ENCODE data around the gene ZDHHC14. TPM values are rescaled to one million over a fixed set of nuclear protein-coding genes. Genes with fewer than 3 reads are reported as not detected.

The ZDHHC14 gene
- total RNA-seq, 2 experiments from 2014 or later, result 7.9 to 32.7 TPM

DNA sequence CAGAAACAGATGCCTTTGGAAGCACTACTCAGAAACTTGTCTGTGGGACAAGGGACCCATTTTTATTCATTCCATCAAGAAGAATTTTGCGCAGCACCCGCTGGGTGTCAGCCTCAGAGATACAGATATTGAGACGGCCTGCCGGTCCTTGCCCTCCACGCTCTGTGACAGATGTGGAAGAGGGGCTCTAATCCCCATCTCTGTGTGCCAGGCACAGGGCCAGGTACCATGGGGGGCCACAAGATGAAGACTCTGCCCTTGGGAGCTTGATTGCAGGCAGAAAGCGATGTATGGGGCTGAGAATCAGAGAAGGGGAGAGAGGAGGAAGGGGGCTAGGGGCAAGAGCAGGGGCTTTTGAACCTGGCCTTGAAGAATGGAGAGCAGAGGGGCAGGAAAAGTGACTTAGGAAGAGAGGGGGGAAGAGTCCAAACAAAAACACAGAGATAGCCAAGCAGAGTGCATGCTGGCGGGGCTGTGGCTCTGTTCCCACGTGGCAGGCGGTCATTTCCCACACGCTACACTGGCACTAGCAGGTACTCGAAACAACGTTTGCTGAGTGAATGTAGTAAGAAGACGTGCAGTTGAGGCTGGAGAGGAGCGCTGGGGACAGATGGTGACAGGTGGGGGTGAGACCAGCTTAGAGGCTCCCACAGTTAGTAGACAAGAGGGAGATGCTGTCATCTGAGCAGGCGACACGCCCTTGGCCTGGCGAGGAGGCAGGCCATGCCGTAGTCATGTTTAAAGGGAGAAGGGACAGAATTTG is 271.8 kb downstream of the ZDHHC14 start:
- CTCF ChIA-PET, result no interaction called here
- no peak overlapping the region for H3K4me3 Mint-ChIP-seq
- no peak for ATAC-seq
- no peak for DNase-seq
- peaks cover 3% of the 10 kb centered on the region for H3K36me3 Mint-ChIP-seq
- no peaks in the 10 kb centered on the region for H3K9me3 Mint-ChIP-seq (ENCODE audit: low read depth)
- no peaks in the 10 kb centered on the region for H3K27me3 Mint-ChIP-seq
- H3K27ac Mint-ChIP-seq, result no peak overlapping the region
- peaks cover 6% of the 10 kb centered on the region for H3K4me1 Mint-ChIP-seq

DNA sequence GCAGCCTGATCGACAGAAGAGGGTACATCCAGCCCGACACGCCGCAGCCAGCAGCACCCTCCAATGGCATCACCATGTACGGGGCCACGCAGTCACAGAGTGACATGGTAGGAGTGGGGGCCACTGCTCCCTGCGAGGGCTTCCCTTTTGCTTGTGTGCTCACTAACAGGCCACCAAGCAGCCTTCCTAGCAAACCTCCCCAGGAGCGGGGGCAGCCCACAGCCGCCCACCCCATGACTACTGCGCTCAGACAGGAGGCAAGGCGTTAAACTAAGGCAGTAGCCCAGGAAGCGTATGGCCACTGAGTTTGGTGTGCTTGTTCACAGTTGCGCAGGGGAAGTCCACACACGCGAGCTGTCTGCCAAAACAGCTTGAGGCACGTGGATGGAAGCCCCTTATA is 272.5 kb downstream of the ZDHHC14 start:
- Mint-ChIP-seq H3K27ac (no peak overlapping the region), H3K4me1 (no peaks in the 10 kb centered on the region), H3K27me3 (no peaks in the 10 kb centered on the region), H3K36me3 (no peaks in the 10 kb centered on the region), H3K4me3 (no peak overlapping the region), H3K9me3 (ENCODE audit: low read depth) (no peaks in the 10 kb centered on the region)
- CTCF ChIA-PET, result no interaction called here
- DNase-seq, result no peak
- ATAC-seq, result no peak

DNA sequence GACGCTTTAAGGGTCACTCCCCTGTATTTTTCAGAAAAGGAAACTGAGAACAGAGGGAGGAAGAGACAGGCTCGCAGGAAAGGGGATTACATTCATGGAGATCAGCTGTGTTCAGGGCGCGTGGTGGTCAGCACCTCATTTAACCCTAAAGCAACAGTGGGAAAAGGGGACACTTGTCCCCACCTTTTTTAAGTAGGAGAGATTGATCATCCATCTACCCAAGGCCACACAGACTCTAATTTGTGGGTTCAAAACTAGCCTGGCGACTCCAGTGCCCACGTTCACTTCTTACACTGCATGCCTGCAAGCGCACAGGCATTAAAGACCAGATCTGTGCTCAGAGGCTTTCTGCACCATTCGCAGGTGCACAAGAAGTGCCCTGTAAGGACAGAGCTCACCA is 274.1 kb downstream of the ZDHHC14 start:
- no peaks in the 10 kb centered on the region for H3K36me3 Mint-ChIP-seq
- no peak overlapping the region for H3K27ac Mint-ChIP-seq
- H3K4me3 Mint-ChIP-seq, result no peak overlapping the region
- peaks cover 2% of the 10 kb centered on the region for H3K27me3 Mint-ChIP-seq
- no peaks in the 10 kb centered on the region for H3K4me1 Mint-ChIP-seq
- H3K9me3 Mint-ChIP-seq (ENCODE audit: low read depth), result no peaks in the 10 kb centered on the region
- ATAC-seq (no peak), DNase-seq (no peak)
- CTCF ChIA-PET, result interaction anchor here (0.8 kb wide), 1 partner anchor 340 kb away, joined by 3 read pairs; no protein-coding TSS in a partner anchor

DNA sequence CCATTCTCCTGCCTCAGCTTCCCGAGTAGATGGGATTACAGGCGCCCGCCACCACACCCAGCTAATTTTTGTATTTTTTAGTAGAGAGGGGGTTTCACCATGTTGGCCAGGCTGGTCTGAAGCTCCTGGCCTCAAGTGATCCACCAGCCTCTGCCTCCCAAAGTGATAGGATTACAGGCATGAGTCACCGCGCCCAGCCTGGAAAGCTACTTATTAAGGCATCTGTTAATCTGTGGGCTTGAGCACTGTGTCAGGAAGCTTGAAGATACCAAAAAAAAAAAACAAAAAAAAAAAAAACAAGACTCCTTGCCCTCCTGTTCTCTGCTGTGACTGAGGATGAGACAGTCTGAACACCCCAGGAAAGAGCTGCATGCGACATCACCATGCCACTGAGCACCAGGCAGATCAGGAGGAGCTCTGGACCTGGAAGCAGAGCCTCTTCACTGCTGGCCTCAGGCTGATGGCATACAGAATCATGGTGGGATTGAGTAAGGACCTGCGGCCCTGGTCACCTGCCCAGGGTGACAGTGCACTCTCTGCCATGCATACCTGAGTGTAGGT is 275.5 kb downstream of the ZDHHC14 start:
- Mint-ChIP-seq H3K36me3 (no peaks in the 10 kb centered on the region), H3K4me3 (no peak overlapping the region)

DNA sequence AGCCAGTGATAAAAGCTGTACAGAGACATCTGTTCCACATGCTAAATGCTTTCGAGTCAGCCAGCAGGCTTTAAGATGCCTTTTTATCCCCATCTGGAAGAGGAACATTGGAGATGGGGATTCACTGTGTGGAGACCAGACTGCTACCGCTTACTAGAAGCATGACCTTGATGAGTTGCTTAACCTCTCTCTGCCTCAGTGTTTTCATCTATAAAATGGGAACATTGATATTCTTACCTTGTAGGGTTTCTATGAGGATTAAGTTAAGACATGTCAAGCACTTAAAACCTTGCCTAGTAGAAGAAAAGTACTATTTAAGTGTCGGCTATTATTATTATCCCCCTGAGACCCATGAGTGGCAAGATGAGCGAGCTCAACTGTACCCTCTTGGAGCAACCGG is 276.8 kb downstream of the ZDHHC14 start:
- CTCF ChIA-PET, result interaction anchor here (1.1 kb wide), 1 partner anchor 9 kb away, joined by 3 read pairs; no protein-coding TSS in a partner anchor
- Mint-ChIP-seq H3K36me3 (no peaks in the 10 kb centered on the region), H3K27me3 (peaks cover 2% of the 10 kb centered on the region), H3K4me3 (no peak overlapping the region), H3K9me3 (ENCODE audit: low read depth) (no peaks in the 10 kb centered on the region), H3K27ac (no peak overlapping the region), H3K4me1 (no peaks in the 10 kb centered on the region)
- DNase-seq (no peak), ATAC-seq (no peak)

More for the DNA sequence above, 275.5 kb downstream of the ZDHHC14 start:
- no peak overlapping the region for H3K27ac Mint-ChIP-seq
- H3K4me1 Mint-ChIP-seq, result no peaks in the 10 kb centered on the region
- H3K27me3 Mint-ChIP-seq, result peaks cover 2% of the 10 kb centered on the region
- no peaks in the 10 kb centered on the region for H3K9me3 Mint-ChIP-seq (ENCODE audit: low read depth)
- ATAC-seq, result no peak
- CTCF ChIA-PET, result interaction anchor here (1.3 kb wide), 1 partner anchor 11 kb away, joined by 3 read pairs; no protein-coding TSS in a partner anchor
- DNase-seq, result no peak

DNA sequence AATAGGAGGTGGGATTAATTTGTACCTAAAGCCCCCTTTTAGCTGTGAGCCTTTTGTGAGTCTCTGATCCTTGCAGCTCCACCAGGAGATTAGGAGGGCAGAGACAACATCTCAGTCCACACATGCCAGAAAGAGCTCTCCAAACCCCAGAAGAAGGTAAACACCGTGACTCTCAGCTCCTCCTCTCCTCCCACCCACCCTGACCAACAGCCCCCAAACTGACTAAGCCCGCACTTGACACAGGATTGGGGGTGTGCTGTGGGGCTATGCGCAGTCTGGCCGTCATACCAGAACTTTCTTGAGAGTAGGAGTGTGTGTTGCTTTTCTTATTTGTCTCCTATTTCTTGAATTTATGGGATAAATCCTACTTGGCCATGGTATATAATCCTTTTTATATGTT is 277.3 kb downstream of the ZDHHC14 start:
- H3K27me3 Mint-ChIP-seq, result peaks cover 2% of the 10 kb centered on the region
- CTCF ChIA-PET, result interaction anchor here (1.1 kb wide), 1 partner anchor 8 kb away, joined by 3 read pairs; no protein-coding TSS in a partner anchor
- no peak overlapping the region for H3K4me3 Mint-ChIP-seq
- H3K27ac Mint-ChIP-seq, result no peak overlapping the region
- no peaks in the 10 kb centered on the region for H3K4me1 Mint-ChIP-seq
- DNase-seq (no peak), ATAC-seq (no peak)
- H3K36me3 Mint-ChIP-seq, result no peaks in the 10 kb centered on the region
- no peaks in the 10 kb centered on the region for H3K9me3 Mint-ChIP-seq (ENCODE audit: low read depth)

DNA sequence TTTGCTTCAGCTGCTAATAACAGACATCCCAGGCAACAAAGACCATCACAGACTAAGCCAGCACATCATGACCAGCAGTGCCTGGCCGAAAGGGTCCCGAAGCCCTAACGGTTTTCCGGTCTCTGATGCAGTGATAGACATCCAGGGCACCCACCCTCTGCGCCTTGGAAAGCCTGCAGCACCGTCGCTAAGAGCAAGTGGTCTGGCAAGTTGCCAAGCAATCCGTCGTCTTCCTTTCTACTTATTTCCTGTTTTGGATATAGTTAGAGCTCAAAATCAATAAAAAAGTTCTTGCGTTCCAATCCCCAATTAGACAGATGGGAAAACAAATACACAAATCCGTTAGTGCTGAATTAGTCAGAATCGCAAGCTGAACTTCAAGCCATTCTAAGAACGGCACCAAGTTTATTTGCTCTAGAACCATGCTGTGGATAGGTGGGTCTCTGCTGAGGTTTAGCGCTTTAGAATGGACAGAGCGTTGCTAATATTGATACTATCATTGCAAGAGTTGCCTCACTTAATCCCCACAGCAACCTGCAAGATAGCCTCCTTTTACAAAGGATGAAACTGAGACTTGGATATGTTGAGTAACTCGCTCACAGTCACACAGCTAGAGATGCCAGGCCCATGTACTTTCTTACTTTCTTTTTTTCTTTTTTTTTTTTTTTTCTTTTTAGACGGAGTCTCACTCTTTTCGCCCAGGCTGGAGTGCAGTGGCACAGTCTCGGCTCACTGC is 278.7 kb downstream of the ZDHHC14 start:
- Mint-ChIP-seq H3K9me3 (ENCODE audit: low read depth) (no peaks in the 10 kb centered on the region), H3K27me3 (peaks cover 2% of the 10 kb centered on the region), H3K36me3 (no peaks in the 10 kb centered on the region), H3K4me3 (no peak overlapping the region), H3K27ac (no peak overlapping the region), H3K4me1 (no peaks in the 10 kb centered on the region)
- DNase-seq (no peak), ATAC-seq (no peak)
- CTCF ChIA-PET, result interaction anchor here (0.6 to 1.2 kb wide), 2 partner anchors 80 to 345 kb away, joined by 3 read pairs; no protein-coding TSS in a partner anchor

DNA sequence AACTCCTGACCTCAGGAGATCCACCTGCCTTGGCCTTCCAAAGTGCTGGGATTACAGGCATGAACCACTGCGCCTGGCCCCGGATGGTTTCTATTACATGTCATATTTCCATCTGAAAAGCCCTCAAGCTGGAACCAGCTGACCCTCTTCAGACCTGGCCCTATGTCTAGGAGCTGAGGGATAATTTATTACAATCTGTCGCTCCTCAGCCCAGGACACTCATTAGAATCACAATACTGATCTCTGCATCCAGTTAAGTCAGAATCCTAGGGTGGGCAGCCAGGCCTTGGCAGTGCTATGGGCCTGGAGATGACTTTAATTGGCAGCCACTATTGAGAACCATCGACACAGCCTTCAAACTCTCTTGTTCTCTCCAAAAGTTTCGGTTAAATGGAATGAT is 279.4 kb downstream of the ZDHHC14 start:
- ATAC-seq, result no peak
- no peaks in the 10 kb centered on the region for H3K4me1 Mint-ChIP-seq
- CTCF ChIA-PET, result no interaction called here
- no peak overlapping the region for H3K27ac Mint-ChIP-seq
- no peaks in the 10 kb centered on the region for H3K9me3 Mint-ChIP-seq (ENCODE audit: low read depth)
- peaks cover 2% of the 10 kb centered on the region for H3K27me3 Mint-ChIP-seq
- no peaks in the 10 kb centered on the region for H3K36me3 Mint-ChIP-seq
- H3K4me3 Mint-ChIP-seq, result no peak overlapping the region
- no peak for DNase-seq

DNA sequence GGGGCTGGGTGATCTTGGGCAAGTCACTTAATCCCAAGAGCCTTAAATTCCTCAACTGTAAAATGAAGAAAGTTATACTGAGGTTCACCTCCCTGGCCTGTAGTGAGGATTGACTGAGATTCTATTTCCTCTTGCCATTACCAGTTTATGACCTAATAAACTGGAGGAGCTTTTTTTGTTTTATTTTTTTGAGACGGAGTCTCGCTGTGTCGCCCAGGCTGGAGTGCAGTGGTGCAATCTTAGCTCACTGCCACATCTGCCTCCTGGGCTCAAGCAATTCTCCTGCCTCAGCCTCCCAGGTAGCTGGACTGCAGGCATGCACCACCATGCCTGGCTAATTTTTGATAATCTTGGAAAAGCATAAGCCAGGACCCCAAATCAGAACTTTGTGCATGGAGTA is 280.7 kb downstream of the ZDHHC14 start:
- no peak overlapping the region for H3K27ac Mint-ChIP-seq
- DNase-seq, result no peak
- no peaks in the 10 kb centered on the region for H3K9me3 Mint-ChIP-seq (ENCODE audit: low read depth)
- ATAC-seq, result no peak
- CTCF ChIA-PET, result interaction anchor here (1.2 to 1.4 kb wide), 2 partner anchors 10 to 338 kb away, joined by 3 to 4 read pairs; partner anchors contain the start of gene TMEM242
- no peak overlapping the region for H3K4me3 Mint-ChIP-seq
- H3K4me1 Mint-ChIP-seq, result no peaks in the 10 kb centered on the region
- no peaks in the 10 kb centered on the region for H3K36me3 Mint-ChIP-seq
- H3K27me3 Mint-ChIP-seq, result peaks cover 2% of the 10 kb centered on the region

DNA sequence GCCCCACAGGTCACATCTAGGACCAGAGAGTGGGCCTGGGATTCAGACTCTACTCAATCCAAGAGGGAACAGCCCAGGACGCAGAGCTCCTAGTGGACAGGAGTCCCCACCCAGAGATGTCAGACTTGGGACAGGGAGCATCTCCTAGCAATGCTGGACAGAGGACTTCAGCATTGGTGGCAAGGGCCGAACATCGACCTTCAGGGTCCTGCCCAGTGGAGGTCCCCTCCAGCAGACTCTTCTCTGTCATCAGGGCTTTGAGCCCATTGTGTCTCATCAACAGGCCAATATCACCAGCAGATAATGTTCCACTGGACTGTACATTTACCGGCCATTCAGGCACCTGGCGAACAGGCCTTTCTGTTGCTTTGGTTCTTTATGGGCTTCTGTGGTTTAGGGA is 282.3 kb downstream of the ZDHHC14 start:
- H3K4me3 Mint-ChIP-seq, result no peak overlapping the region
- no peaks in the 10 kb centered on the region for H3K9me3 Mint-ChIP-seq (ENCODE audit: low read depth)
- DNase-seq (no peak), ATAC-seq (no peak)
- peaks cover 7% of the 10 kb centered on the region for H3K27me3 Mint-ChIP-seq
- CTCF ChIA-PET, result interaction anchor here (1.1 kb wide), 1 partner anchor 348 kb away, joined by 4 read pairs; no protein-coding TSS in a partner anchor
- H3K27ac Mint-ChIP-seq, result no peak overlapping the region
- H3K36me3 Mint-ChIP-seq, result no peaks in the 10 kb centered on the region
- H3K4me1 Mint-ChIP-seq, result peaks cover 5% of the 10 kb centered on the region

DNA sequence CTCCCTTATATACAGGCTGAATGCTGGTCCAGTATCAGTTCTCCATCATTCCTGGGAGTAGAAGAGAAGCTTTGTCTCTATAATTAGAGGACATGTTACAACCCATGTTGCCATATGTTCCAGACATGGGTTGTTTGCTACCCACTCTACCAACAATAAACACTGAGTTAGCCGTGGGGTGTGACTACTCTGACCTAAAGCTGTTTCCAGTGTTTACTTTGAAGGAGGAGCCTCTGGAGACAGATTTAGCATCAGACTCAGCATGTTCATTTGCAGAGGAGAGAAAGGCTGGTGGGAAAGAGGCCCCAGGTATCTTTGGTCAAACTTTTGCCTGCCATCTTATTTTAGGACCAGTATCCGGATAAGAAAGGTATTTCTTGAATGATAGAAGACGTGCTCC is 284.2 kb downstream of the ZDHHC14 start:
- Mint-ChIP-seq H3K36me3 (no peaks in the 10 kb centered on the region), H3K9me3 (ENCODE audit: low read depth) (no peaks in the 10 kb centered on the region), H3K4me3 (no peak overlapping the region), H3K4me1 (peaks cover 11% of the 10 kb centered on the region), H3K27ac (no peak overlapping the region), H3K27me3 (peaks cover 5% of the 10 kb centered on the region)
- DNase-seq (no peak), ATAC-seq (no peak)
- CTCF ChIA-PET, result interaction anchor here (2.4 to 7.5 kb wide), 3 partner anchors 11 to 348 kb away, joined by 7 to 61 read pairs (median 25); partner anchors contain the start of gene TMEM242

DNA sequence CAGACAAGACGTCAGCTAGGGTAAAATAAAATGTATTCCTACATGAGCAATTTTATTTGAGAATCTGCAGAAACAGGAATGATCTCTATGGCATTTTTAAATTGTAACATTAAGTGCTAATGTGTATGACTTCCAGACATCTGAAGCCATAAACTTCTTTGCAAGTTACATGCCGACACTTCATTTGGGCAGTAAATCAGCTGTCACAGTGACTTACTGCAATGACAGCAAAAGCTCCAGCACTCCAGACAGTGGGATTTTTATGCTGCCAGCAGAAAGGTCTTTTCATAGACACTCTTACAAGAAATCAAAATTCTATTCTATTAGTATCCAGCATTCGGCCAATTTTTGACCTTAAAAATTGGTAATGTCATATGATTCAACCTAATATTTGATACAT is 285.7 kb downstream of the ZDHHC14 start:
- CTCF ChIA-PET, result interaction anchor here (0.6 to 7.5 kb wide), 17 partner anchors 9 to 350 kb away, joined by 3 to 61 read pairs (median 3); partner anchors contain the start of gene TMEM242
- Mint-ChIP-seq H3K27ac (no peak overlapping the region), H3K4me3 (no peak overlapping the region), H3K9me3 (ENCODE audit: low read depth) (no peaks in the 10 kb centered on the region), H3K36me3 (no peaks in the 10 kb centered on the region), H3K4me1 (peaks cover 17% of the 10 kb centered on the region), H3K27me3 (peaks cover 5% of the 10 kb centered on the region)
- DNase-seq (no peak), ATAC-seq (no peak)

Measured in activated CD8-positive, alpha-beta memory T cell treated with anti-CD3 and anti-CD28 coated beads, Interleukin-2, amount 10 ng/mL, durations not matched to agents 7 days and 5 days (primary cell).